ENCODE measurements around the gene SORCS2. TPM values are rescaled to one million over a fixed set of nuclear protein-coding genes. Genes with fewer than 3 reads are reported as not detected.

Gene SORCS2
- total and polyA plus RNA-seq, 4 donors = 0.05 to 8.4 (median 1.8) TPM

DNA sequence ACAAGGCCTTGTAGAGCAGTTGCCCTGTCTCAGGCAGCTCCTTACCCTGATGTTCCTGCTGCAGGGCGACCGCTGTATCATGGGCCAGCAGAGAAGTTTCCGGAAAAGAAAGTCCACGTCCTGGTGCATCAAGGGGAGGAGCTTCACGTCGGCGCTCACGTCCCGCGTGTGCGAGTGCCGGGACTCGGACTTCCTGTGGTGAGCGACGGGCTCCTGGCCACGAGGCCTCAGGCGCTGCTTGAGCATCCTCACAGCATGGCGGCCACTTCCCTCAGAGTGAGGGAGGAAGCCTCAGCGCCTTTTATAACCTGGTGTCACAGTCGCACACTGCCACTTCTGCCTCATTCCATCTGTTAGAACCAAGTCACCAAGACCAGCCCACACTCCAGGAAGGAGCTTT lies 521.8 kb downstream of the SORCS2 start:
- no peak overlapping the region for H3K27ac ChIP-seq (ENCODE audit: low read depth in 1 of 2, low read length in 2 of 2)
- no peak for ATAC-seq (ENCODE audit: low FRiP score)

DNA sequence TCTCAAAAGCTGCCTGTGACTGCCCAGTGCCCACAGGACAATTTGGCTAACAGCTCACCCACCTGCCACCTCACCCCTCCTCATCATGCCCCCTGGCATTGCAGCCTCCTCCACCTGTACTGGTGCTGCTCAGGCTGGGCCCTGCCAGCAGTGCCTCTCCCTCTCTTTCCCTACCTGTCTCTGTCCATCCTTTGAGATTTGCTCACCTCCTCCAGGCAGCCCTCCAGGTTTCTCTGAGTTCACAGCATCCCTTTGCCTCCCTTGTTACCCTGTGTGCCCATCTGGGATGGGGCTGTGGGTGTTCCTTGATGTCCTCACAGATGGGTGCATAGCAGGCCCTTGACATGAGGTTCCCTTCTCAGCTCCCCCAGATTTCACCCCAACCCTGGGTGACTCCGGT lies 522.4 kb downstream of the SORCS2 start:
- Histone ChIP-seq H3K4me1 (ENCODE audit: control insufficient read depth in 1 of 2, insufficient read depth in 2 of 2, low read length in 2 of 2) (no peaks in the 10 kb centered on the region), H3K4me3 (ENCODE audit: low read length in 2 of 2) (no peak overlapping the region), H3K9me3 (ENCODE audit: control insufficient read depth, low read length) (peaks cover 1% of the 10 kb centered on the region), H3K36me3 (ENCODE audit: control insufficient read depth in 1 of 2, insufficient read depth in 2 of 2, low read length in 1 of 2) (no peaks in the 10 kb centered on the region), H3K27ac (ENCODE audit: low read depth in 1 of 2, low read length in 2 of 2) (no peak overlapping the region), H3K27me3 (ENCODE audit: control insufficient read depth in 1 of 2, insufficient read depth in 2 of 2, low read length in 1 of 2) (no peaks in the 10 kb centered on the region)
- DNase-seq (no peak), ATAC-seq (ENCODE audit: low FRiP score) (no peak)
- WGBS, 2 donors = 100% methylated on average over 1 of the region's 1 CpG
- intact Hi-C loops (cut with DNase I) = loop anchor here in 1 of 2 donors (5.0 kb wide), 1 partner anchor 742 kb away; no protein-coding TSS in a partner anchor

More for the DNA sequence above, 521.8 kb downstream of the SORCS2 start:
- no peaks in the 10 kb centered on the region for H3K36me3 ChIP-seq (ENCODE audit: control insufficient read depth in 1 of 2, insufficient read depth in 2 of 2, low read length in 1 of 2)
- H3K4me3 ChIP-seq (ENCODE audit: low read length in 2 of 2) = no peak overlapping the region
- 97 to 98% methylated on average over 20 of the region's 20 CpGs for WGBS, 2 donors
- no peaks in the 10 kb centered on the region for H3K4me1 ChIP-seq (ENCODE audit: control insufficient read depth in 1 of 2, insufficient read depth in 2 of 2, low read length in 2 of 2)
- intact Hi-C loops (cut with DNase I) = no loop called here
- H3K27me3 ChIP-seq (ENCODE audit: control insufficient read depth in 1 of 2, insufficient read depth in 2 of 2, low read length in 1 of 2) = no peaks in the 10 kb centered on the region
- peaks cover 1% of the 10 kb centered on the region for H3K9me3 ChIP-seq (ENCODE audit: control insufficient read depth, low read length)
- DNase-seq = no peak

DNA sequence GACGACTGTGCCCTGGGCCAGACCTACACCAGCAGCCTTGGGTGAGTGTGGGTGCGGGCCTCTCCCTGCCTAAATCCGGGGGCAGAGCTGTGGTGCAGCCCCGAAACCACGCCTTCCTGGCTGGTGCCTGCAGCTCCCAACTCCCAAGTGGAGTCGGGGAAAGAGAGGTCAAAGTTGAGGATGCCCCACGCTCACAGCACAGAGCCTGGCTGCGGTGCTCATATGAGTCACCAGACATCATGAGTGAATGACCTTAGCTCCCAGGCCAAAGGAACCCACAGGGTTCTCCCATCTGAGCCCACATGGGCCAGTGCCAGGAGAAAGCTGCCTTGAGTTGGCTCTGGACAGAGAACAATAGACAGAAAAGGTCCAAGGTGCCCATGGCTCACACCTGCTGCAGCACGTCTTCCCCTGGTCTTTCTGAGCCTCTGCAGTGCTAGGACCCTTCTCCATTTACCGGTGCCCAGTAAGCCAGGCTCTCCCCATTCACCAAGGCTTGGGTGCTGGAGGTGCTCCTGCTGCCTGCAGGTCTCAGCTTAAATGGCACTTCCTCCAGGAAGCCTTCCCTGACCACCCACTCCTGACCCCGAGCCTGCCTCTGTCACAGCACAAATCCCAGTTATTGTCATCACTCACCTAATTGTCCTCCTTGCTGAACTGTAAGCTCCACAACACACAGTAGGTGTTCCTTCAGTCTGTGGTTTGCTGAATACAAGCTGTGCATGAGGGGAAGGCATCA lies 523.1 kb downstream of the SORCS2 start:
- WGBS, 2 donors = 90 to 95% methylated on average over 11 of the region's 11 CpGs
- peaks cover 1% of the 10 kb centered on the region for H3K9me3 ChIP-seq (ENCODE audit: control insufficient read depth, low read length)
- DNase-seq = no peak
- intact Hi-C loops (cut with DNase I) = loop anchor here in 1 of 2 donors (5.0 kb wide), 1 partner anchor 743 kb away; no protein-coding TSS in a partner anchor
- no peaks in the 10 kb centered on the region for H3K4me1 ChIP-seq (ENCODE audit: control insufficient read depth in 1 of 2, insufficient read depth in 2 of 2, low read length in 2 of 2)
- H3K27me3 ChIP-seq (ENCODE audit: control insufficient read depth in 1 of 2, insufficient read depth in 2 of 2, low read length in 1 of 2) = no peaks in the 10 kb centered on the region
- no peak for ATAC-seq (ENCODE audit: low FRiP score)
- H3K27ac ChIP-seq (ENCODE audit: low read depth in 1 of 2, low read length in 2 of 2) = no peak overlapping the region
- no peak overlapping the region for H3K4me3 ChIP-seq (ENCODE audit: low read length in 2 of 2)
- H3K36me3 ChIP-seq (ENCODE audit: control insufficient read depth in 1 of 2, insufficient read depth in 2 of 2, low read length in 1 of 2) = no peaks in the 10 kb centered on the region

DNA sequence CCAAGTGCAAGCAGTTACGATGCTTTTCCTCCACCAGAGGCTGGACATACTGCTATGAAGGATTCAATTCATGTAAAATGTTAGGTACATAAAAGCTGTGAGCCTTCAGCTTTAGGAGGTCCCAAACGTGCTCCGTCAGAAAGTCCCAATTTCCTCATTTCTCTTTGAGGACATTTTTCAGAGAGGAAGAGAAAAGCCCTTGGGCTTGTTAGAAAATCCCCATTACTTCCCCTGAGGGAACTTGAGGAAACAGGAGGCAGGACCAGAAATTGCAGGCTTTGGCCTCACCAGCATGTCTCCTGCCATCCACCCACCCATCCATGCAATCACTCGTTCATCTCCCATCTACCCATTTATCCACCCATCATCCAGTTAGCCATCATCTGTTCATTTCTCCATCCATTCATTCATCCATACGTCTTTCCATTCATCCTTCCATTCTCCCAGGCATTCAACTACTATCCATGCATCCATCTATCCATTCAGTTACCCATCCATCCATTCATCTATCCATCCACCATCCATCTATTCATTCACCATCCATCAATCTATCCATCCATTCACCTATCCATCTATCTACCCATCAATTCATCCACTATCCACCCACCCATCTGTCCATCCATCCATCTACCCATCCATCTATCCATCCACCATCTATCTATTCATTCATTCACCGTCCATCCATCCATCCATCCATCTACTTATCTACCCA lies 523.8 kb downstream of the SORCS2 start:
- peaks cover 1% of the 10 kb centered on the region for H3K9me3 ChIP-seq (ENCODE audit: control insufficient read depth, low read length)
- DNase-seq = no peak
- 79 to 87% methylated on average over 6 of the region's 6 CpGs for WGBS, 2 donors
- H3K4me3 ChIP-seq (ENCODE audit: low read length in 2 of 2) = no peak overlapping the region
- H3K4me1 ChIP-seq (ENCODE audit: control insufficient read depth in 1 of 2, insufficient read depth in 2 of 2, low read length in 2 of 2) = no peaks in the 10 kb centered on the region
- intact Hi-C loops (cut with DNase I) = loop anchor here in 1 of 2 donors (5.0 kb wide), 1 partner anchor 744 kb away; no protein-coding TSS in a partner anchor
- H3K27me3 ChIP-seq (ENCODE audit: control insufficient read depth in 1 of 2, insufficient read depth in 2 of 2, low read length in 1 of 2) = no peaks in the 10 kb centered on the region
- ATAC-seq (ENCODE audit: low FRiP score) = no peak
- no peaks in the 10 kb centered on the region for H3K36me3 ChIP-seq (ENCODE audit: control insufficient read depth in 1 of 2, insufficient read depth in 2 of 2, low read length in 1 of 2)
- H3K27ac ChIP-seq (ENCODE audit: low read depth in 1 of 2, low read length in 2 of 2) = no peak overlapping the region

- Histone ChIP-seq H3K27ac (ENCODE audit: low read depth in 1 of 2, low read length in 2 of 2) (no peak overlapping the region), H3K4me3 (ENCODE audit: low read length in 2 of 2) (no peak overlapping the region), H3K4me1 (ENCODE audit: control insufficient read depth in 1 of 2, insufficient read depth in 2 of 2, low read length in 2 of 2) (no peaks in the 10 kb centered on the region), H3K9me3 (ENCODE audit: control insufficient read depth, low read length) (peaks cover 1% of the 10 kb centered on the region), H3K27me3 (ENCODE audit: control insufficient read depth in 1 of 2, insufficient read depth in 2 of 2, low read length in 1 of 2) (no peaks in the 10 kb centered on the region), H3K36me3 (ENCODE audit: control insufficient read depth in 1 of 2, insufficient read depth in 2 of 2, low read length in 1 of 2) (no peaks in the 10 kb centered on the region)
- intact Hi-C loops (cut with DNase I) = loop anchor here in 1 of 2 donors (5.0 kb wide), 1 partner anchor 745 kb away; no protein-coding TSS in a partner anchor
- WGBS, 2 donors = 96% methylated on average over 11 of the region's 11 CpGs
- ATAC-seq (ENCODE audit: low FRiP score) = no peak
- no peak for DNase-seq
These were observed 524.8 kb downstream of the SORCS2 start for GRCh38 chr4:7717161-7717560.

- Histone ChIP-seq H3K4me1 (ENCODE audit: control insufficient read depth in 1 of 2, insufficient read depth in 2 of 2, low read length in 2 of 2) (no peaks in the 10 kb centered on the region), H3K27me3 (ENCODE audit: control insufficient read depth in 1 of 2, insufficient read depth in 2 of 2, low read length in 1 of 2) (no peaks in the 10 kb centered on the region), H3K27ac (ENCODE audit: low read depth in 1 of 2, low read length in 2 of 2) (no peak overlapping the region), H3K9me3 (ENCODE audit: control insufficient read depth, low read length) (peaks cover 1% of the 10 kb centered on the region), H3K4me3 (ENCODE audit: low read length in 2 of 2) (no peak overlapping the region), H3K36me3 (ENCODE audit: control insufficient read depth in 1 of 2, insufficient read depth in 2 of 2, low read length in 1 of 2) (no peaks in the 10 kb centered on the region)
- WGBS, 2 donors = 89% methylated on average over 24 of the region's 24 CpGs
- ATAC-seq (ENCODE audit: low FRiP score) (no peak), DNase-seq (no peak)
- intact Hi-C loops (cut with DNase I) = loop anchor here (2.0 to 5.0 kb wide), 2 partner anchors 527 to 746 kb away; no protein-coding TSS in a partner anchor
These were observed 525.7 kb downstream of the SORCS2 start for GRCh38 chr4:7717946-7718490.

DNA sequence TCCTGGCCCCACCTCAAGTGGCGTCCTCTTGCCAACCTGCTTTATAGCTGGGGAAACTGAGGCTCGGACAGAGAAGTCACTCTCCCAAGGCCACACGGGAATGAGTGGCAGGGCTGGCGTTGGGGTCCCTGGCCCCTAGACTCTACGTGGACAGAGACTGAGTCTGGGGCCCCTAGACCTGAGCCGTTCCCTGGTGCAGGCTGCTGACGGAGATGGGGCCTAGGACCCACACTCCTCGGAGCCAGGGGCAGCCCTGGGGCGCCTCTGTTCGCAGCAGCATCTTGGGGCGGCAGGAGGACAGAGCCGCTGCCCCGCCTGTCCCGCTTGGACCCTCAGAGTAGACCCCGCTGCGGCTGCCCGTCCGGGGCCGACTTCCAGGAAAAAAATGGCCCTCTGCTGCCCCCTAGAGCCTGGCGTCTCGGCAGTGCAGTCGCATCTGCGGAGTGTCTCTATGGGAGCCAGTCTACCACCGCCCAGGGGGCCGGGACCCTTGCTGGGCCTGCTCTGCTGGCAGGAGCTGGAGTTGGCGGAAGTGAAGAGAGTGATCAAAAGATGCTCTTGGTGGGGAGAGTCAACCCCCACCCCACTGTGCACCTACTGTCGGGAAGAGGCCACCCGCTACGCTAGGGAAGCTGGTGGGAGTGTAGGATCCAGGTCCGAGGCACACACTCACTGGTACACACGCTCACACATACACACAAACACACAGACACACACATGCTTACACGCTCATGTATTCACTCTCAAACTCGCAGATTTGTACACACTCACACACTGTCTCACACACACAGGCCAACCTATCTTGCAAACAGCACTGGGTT lies 527.2 kb downstream of the SORCS2 start:
- Histone ChIP-seq H3K27ac (ENCODE audit: low read depth in 1 of 2, low read length in 2 of 2) (no peak overlapping the region), H3K9me3 (ENCODE audit: control insufficient read depth, low read length) (no peaks in the 10 kb centered on the region), H3K4me1 (ENCODE audit: control insufficient read depth in 1 of 2, insufficient read depth in 2 of 2, low read length in 2 of 2) (no peaks in the 10 kb centered on the region), H3K4me3 (ENCODE audit: low read length in 2 of 2) (no peak overlapping the region), H3K27me3 (ENCODE audit: control insufficient read depth in 1 of 2, insufficient read depth in 2 of 2, low read length in 1 of 2) (no peaks in the 10 kb centered on the region), H3K36me3 (ENCODE audit: control insufficient read depth in 1 of 2, insufficient read depth in 2 of 2, low read length in 1 of 2) (no peaks in the 10 kb centered on the region)
- ATAC-seq (ENCODE audit: low FRiP score) = peak; percentile 48
- intact Hi-C loops (cut with DNase I) = loop anchor here (1.0 to 5.0 kb wide), 3 partner anchors 528 to 747 kb away; no protein-coding TSS in a partner anchor
- WGBS, 2 donors = 25 to 26% methylated on average over 32 to 33 of the region's 33 CpGs
- peak; percentile 75 to 90 for DNase-seq

GRCh38 chr4:7721984-7722551 lies 529.7 kb downstream of the SORCS2 start:
- 79% methylated on average over 13 of the region's 13 CpGs for WGBS, 2 donors
- no peak for ATAC-seq (ENCODE audit: low FRiP score)
- H3K36me3 ChIP-seq (ENCODE audit: control insufficient read depth in 1 of 2, insufficient read depth in 2 of 2, low read length in 1 of 2) = no peaks in the 10 kb centered on the region
- H3K4me3 ChIP-seq (ENCODE audit: low read length in 2 of 2) = no peak overlapping the region
- H3K9me3 ChIP-seq (ENCODE audit: control insufficient read depth, low read length) = no peaks in the 10 kb centered on the region
- H3K27me3 ChIP-seq (ENCODE audit: control insufficient read depth in 1 of 2, insufficient read depth in 2 of 2, low read length in 1 of 2) = no peaks in the 10 kb centered on the region
- DNase-seq = no peak
- no peaks in the 10 kb centered on the region for H3K4me1 ChIP-seq (ENCODE audit: control insufficient read depth in 1 of 2, insufficient read depth in 2 of 2, low read length in 2 of 2)
- H3K27ac ChIP-seq (ENCODE audit: low read depth in 1 of 2, low read length in 2 of 2) = no peak overlapping the region
- intact Hi-C loops (cut with DNase I) = no loop called here

Data from aorta (tissue), 5 donors.